ENCODE results near the gene GALNT2. TPM values are rescaled to one million over a fixed set of nuclear protein-coding genes. Genes with fewer than 3 reads are reported as not detected.

Gene GALNT2
- total and polyA plus RNA-seq, 4 donors, result 47.5 to 182 (median 114) TPM

DNA sequence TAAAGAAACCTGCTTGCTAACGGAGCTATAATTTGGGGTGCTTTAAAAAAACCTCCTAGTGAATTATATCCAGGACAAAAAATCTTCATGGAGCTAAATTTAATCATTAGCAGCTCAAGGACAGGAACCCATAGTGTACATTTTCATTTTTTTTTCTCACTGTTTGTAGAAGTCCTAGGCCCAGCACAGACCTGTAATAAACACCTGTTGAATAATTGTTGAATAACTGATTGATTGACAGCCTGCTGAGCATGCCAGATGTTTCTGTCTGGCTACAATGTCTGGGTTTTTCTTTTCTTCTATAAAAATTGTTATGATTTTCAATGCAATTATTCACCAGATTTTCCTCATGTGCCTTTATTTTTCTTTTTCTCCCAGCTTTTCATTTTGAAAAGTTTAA lies 10.9 kb upstream of the GALNT2 start:
- H3K27me3 ChIP-seq (ENCODE audit: control insufficient read depth in 4 of 4, insufficient read depth in 4 of 4, low read length in 3 of 4), result no peaks in the 10 kb centered on the region
- no peaks in the 10 kb centered on the region for H3K9me3 ChIP-seq (ENCODE audit: control insufficient read depth in 4 of 4, low read length in 3 of 4)
- no peak overlapping the region for H3K9ac ChIP-seq (ENCODE audit: low read depth in 1 of 2, low read length in 2 of 2)
- no peak overlapping the region for H3K4me3 ChIP-seq (ENCODE audit: low read depth in 1 of 3, low read length in 3 of 3)
- peaks cover 0 to under 1% (median 0%) of the 10 kb centered on the region in 4 donors for H3K4me1 ChIP-seq (ENCODE audit: control insufficient read depth in 4 of 4, insufficient read depth in 4 of 4, low read length in 3 of 4)
- DNase-seq (ENCODE audit: low spot score), result no peak
- no peaks in the 10 kb centered on the region for H3K36me3 ChIP-seq (ENCODE audit: control insufficient read depth in 4 of 4, insufficient read depth in 3 of 4, low read depth in 1 of 4, low read length in 3 of 4)
- 90% methylated on average over 1 of the region's 1 CpG for WGBS
- no peak overlapping the region for H3K27ac ChIP-seq (ENCODE audit: low read depth in 1 of 2, low read length in 2 of 2)
- TF ChIP-seq EGR1 (IDR thresholded peaks at IDR 0.05; ENCODE audit: low read depth in 2 of 2) (no peak), HNF4G (IDR thresholded peaks at IDR 0.05) (no peak), RXRA (IDR thresholded peaks at IDR 0.05) (no peak)
- TF ChIP-seq, protein P1, sequence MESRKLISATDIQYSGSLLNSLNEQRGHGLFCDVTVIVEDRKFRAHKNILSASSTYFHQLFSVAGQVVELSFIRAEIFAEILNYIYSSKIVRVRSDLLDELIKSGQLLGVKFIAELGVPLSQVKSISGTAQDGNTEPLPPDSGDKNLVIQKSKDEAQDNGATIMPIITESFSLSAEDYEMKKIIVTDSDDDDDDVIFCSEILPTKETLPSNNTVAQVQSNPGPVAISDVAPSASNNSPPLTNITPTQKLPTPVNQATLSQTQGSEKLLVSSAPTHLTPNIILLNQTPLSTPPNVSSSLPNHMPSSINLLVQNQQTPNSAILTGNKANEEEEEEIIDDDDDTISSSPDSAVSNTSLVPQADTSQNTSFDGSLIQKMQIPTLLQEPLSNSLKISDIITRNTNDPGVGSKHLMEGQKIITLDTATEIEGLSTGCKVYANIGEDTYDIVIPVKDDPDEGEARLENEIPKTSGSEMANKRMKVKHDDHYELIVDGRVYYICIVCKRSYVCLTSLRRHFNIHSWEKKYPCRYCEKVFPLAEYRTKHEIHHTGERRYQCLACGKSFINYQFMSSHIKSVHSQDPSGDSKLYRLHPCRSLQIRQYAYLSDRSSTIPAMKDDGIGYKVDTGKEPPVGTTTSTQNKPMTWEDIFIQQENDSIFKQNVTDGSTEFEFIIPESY (IDR thresholded peaks at IDR 0.05), result no peak
- TF ChIP-seq, protein P2, sequence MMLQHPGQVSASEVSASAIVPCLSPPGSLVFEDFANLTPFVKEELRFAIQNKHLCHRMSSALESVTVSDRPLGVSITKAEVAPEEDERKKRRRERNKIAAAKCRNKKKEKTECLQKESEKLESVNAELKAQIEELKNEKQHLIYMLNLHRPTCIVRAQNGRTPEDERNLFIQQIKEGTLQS (IDR thresholded peaks at IDR 0.05), result no peak

DNA sequence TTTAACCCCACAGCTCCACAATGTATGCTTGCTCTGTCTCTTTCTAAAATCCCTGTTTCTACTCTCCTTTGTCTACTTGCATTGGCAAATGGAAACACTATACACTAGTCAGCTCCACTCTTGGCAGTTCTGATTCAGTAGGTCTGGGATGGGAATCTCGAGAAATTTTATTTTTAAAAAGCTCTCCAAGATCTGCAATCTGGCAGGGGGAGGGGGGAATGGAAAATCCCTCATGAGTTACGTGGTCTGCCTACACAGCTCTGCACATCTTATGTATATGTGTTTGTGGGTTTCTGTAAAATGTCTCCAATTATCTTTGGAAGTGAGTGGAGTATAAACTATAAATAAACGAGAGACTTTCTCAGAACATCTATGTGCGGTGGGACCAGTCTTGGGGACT lies 9.9 kb upstream of the GALNT2 start:
- Histone ChIP-seq H3K9me3 (ENCODE audit: control insufficient read depth in 4 of 4, low read length in 3 of 4) (no peaks in the 10 kb centered on the region), H3K27me3 (ENCODE audit: control insufficient read depth in 4 of 4, insufficient read depth in 4 of 4, low read length in 3 of 4) (no peaks in the 10 kb centered on the region), H3K9ac (ENCODE audit: low read depth in 1 of 2, low read length in 2 of 2) (no peak overlapping the region), H3K36me3 (ENCODE audit: control insufficient read depth in 4 of 4, insufficient read depth in 3 of 4, low read depth in 1 of 4, low read length in 3 of 4) (no peaks in the 10 kb centered on the region), H3K4me1 (ENCODE audit: control insufficient read depth in 4 of 4, insufficient read depth in 4 of 4, low read length in 3 of 4) (no peaks in the 10 kb centered on the region), H3K4me3 (ENCODE audit: low read depth in 1 of 3, low read length in 3 of 3) (no peak overlapping the region), H3K27ac (ENCODE audit: low read depth in 1 of 2, low read length in 2 of 2) (no peak overlapping the region)
- no peak for DNase-seq (ENCODE audit: low spot score)
- TF ChIP-seq, protein P2 (IDR thresholded peaks at IDR 0.05), result no peak
- no peak for TF ChIP-seq RXRA (IDR thresholded peaks at IDR 0.05)
- TF ChIP-seq NR2F2 (IDR thresholded peaks at IDR 0.05), result no peak
- TF ChIP-seq, protein P3, sequence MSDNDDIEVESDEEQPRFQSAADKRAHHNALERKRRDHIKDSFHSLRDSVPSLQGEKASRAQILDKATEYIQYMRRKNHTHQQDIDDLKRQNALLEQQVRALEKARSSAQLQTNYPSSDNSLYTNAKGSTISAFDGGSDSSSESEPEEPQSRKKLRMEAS (IDR thresholded peaks at IDR 0.05), result no peak
- no peak for TF ChIP-seq FOXA1 (IDR thresholded peaks at IDR 0.05)
- WGBS, result 84% methylated on average over 4 of the region's 4 CpGs

DNA sequence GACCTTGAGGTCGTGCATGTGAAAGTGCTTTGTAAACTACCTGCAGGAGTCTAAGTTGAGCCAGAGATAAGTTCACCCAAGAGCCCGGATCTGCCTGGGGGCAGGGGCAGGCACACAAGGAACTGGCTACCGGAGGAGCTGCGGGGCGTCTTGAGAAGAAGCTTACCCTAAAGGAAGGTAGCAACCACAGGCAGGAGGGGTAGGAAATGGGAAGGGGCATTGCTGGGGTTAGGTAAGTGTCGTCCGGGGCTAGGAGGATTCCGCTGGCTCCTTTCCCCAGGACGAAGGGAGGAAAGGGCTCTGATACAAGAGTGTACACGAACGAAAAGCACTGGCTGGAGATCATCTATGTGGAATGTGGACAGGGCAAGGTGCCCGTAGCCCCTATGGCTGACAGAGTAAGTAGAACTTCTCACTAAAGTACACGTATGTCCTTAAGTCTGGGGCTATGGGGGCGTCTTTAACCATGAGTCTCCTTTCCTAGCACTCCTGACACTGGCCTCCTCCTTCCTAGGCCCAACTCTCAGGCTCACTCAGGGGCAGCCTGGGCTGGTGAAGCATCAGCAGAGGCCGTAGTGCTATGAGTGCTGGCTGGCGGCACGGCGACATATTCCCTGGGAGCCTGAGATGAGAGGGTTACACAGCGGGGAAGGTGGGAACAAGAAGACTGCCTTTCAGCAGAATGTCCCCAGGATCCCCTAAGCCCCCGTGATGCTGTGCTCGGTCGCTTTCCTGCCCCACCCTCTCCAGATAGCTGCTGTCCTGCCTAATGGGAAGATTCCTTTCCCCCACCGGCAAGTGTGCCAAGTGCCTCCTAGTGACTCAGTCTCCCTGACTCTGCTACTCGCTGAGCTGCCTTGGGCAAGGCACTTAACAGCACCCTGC lies 9.1 kb upstream of the GALNT2 start:
- H3K9me3 ChIP-seq (ENCODE audit: control insufficient read depth in 4 of 4, low read length in 3 of 4), result no peaks in the 10 kb centered on the region
- no peaks in the 10 kb centered on the region for H3K4me1 ChIP-seq (ENCODE audit: control insufficient read depth in 4 of 4, insufficient read depth in 4 of 4, low read length in 3 of 4)
- H3K36me3 ChIP-seq (ENCODE audit: control insufficient read depth in 4 of 4, insufficient read depth in 3 of 4, low read depth in 1 of 4, low read length in 3 of 4), result no peaks in the 10 kb centered on the region
- H3K27ac ChIP-seq (ENCODE audit: low read depth in 1 of 2, low read length in 2 of 2), result no peak overlapping the region
- no peak overlapping the region for H3K4me3 ChIP-seq (ENCODE audit: low read depth in 1 of 3, low read length in 3 of 3)
- no peak for TF ChIP-seq NR2F2 (IDR thresholded peaks at IDR 0.05)
- TF ChIP-seq, protein P1 (IDR thresholded peaks at IDR 0.05), result no peak
- TF ChIP-seq FOXA1 (IDR thresholded peaks at IDR 0.05), result no peak
- TF ChIP-seq YY1 (IDR thresholded peaks at IDR 0.05), result no peak
- TF ChIP-seq HNF4A (conservative IDR thresholded peaks at IDR 0.05), result no peak
- no peak for TF ChIP-seq RXRA (IDR thresholded peaks at IDR 0.05)
- no peak for TF ChIP-seq TAF1 (conservative IDR thresholded peaks at IDR 0.05)
- no peak for TF ChIP-seq RAD21 (IDR thresholded peaks at IDR 0.05)
- no peak overlapping the region for H3K9ac ChIP-seq (ENCODE audit: low read depth in 1 of 2, low read length in 2 of 2)
- H3K27me3 ChIP-seq (ENCODE audit: control insufficient read depth in 4 of 4, insufficient read depth in 4 of 4, low read length in 3 of 4), result no peaks in the 10 kb centered on the region
- no peak for DNase-seq (ENCODE audit: low spot score)
- 91% methylated on average over 24 of the region's 24 CpGs for WGBS
